ENCODE results near the gene B3GNT4. TPM values are rescaled to one million over a fixed set of nuclear protein-coding genes. Genes with fewer than 3 reads are reported as not detected.

The B3GNT4 gene
- total and polyA plus RNA-seq, 12 donors: 0.29 to 0.70 TPM; not detected in 10

DNA sequence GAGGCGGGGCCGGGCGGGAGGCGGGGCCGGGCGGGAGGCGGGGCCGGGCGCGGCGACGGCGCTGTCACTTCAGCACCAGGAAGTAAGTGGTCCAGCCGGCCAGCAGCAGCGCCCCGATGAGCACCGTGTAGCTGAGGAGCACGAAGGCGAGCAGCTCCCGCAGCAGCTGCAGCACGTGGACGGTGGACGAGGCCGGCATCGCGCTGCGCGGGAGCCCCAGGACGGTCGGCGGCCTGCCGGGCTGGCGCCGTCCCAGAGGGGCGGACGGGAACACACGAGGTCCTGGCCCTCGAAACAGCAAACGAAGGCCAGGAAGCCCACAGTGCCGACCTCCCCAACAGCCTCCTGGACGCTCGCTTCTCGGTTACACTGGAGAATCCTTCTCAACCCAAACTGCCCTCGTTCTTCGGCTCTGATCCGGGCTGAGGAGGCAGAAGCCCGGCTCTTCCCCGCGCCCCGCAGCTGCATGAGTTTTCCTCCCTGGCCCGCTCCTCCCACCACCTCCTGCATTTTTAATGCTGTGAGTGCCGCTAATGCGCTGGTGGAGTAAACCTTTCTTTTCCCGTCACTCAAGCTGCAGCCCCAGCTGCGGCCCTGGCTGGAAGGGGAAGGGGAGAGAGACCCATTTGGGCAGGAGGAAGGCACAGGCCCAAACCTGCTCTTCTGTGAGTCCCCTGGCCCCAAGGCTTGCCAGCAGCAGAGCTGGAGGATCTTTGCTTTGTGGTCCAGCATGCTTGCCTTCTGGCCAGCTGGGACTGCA is 23.0 kb downstream of the B3GNT4 start:
- no peaks in the 10 kb centered on the region for H3K27me3 ChIP-seq
- peak overlapping the region in 4 of 10 donors; percentile 54 to 97 (median 58) for H3K27ac ChIP-seq
- intact Hi-C loops (cut with DNase I): no loop called here
- no peak for TF ChIP-seq CTCF (IDR thresholded peaks at IDR 0.05)
- no peaks in the 10 kb centered on the region for H3K9me3 ChIP-seq
- peak overlapping the region in 9 of 10 donors; percentile 30 to 94 (median 79) for H3K4me3 ChIP-seq
- 8 to 9% methylated on average over 43 to 55 of the region's 55 CpGs for WGBS, 2 donors
- DNase-seq (no peak), ATAC-seq (no peak)
- H3K36me3 ChIP-seq: peaks cover 0 to 63% (median 36%) of the 10 kb centered on the region in 9 donors
- H3K4me1 ChIP-seq: peaks cover 10 to 35% (median 26%) of the 10 kb centered on the region in 9 donors

GRCh38 chr12:122227341-122227740 is 23.8 kb downstream of the B3GNT4 start:
- Histone ChIP-seq H3K36me3 (peaks cover 0 to 63% (median 42%) of the 10 kb centered on the region in 9 donors), H3K4me1 (peaks cover 10 to 35% (median 26%) of the 10 kb centered on the region in 9 donors), H3K27me3 (no peaks in the 10 kb centered on the region), H3K4me3 (no peak overlapping the region), H3K9me3 (no peaks in the 10 kb centered on the region), H3K27ac (no peak overlapping the region)
- DNase-seq (no peak), ATAC-seq (no peak)
- intact Hi-C loops (cut with DNase I): no loop called here
- WGBS, 2 donors: 92 to 95% methylated on average over 17 of the region's 17 CpGs
- no peak for TF ChIP-seq CTCF (IDR thresholded peaks at IDR 0.05)

- TF ChIP-seq CTCF (IDR thresholded peaks at IDR 0.05): no peak
- Histone ChIP-seq H3K27ac (no peak overlapping the region), H3K9me3 (no peaks in the 10 kb centered on the region), H3K4me3 (no peak overlapping the region), H3K27me3 (no peaks in the 10 kb centered on the region), H3K4me1 (peaks cover 10 to 33% (median 26%) of the 10 kb centered on the region in 9 donors), H3K36me3 (peaks cover 0 to 63% (median 40%) of the 10 kb centered on the region in 9 donors)
- 89% methylated on average over 5 of the region's 5 CpGs for WGBS, 2 donors
- ATAC-seq (no peak), DNase-seq (no peak)
- intact Hi-C loops (cut with DNase I): no loop called here
Measured at GRCh38 chr12:122228092-122228491, 24.6 kb downstream of the B3GNT4 start.

DNA sequence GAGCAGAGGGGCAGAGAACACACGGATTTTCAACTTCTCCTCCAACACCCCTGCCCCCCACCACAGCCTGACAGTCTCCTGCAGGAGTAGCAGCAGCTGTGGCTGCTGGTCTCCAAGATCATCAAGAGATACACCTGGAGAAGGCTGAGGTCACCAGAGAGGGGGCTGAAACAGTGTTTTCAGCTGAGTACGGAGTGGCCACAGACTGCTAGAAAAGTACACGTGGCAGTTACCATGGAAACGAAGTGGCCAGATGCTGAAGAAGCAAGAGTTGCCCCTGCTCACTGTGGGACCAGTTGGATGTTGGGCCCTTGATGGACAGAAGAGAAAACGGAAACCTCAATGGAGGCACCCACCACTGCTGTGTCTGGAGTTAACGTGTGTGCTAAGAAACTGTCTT is 27.3 kb downstream of the B3GNT4 start:
- no peak overlapping the region for H3K27ac ChIP-seq
- 69 to 87% methylated on average over 6 of the region's 6 CpGs for WGBS, 2 donors
- no peaks in the 10 kb centered on the region for H3K9me3 ChIP-seq
- H3K27me3 ChIP-seq: no peaks in the 10 kb centered on the region
- H3K36me3 ChIP-seq: peaks cover 0 to 77% (median 54%) of the 10 kb centered on the region in 9 donors
- ATAC-seq: no peak
- H3K4me3 ChIP-seq: no peak overlapping the region
- intact Hi-C loops (cut with DNase I): no loop called here
- peaks cover 5 to 11% (median 8%) of the 10 kb centered on the region in 9 donors for H3K4me1 ChIP-seq
- no peak for DNase-seq
- no peak for TF ChIP-seq CTCF (IDR thresholded peaks at IDR 0.05)

Data from heart right ventricle (tissue), 16 donors.